ENCODE results near the gene TLCD3B. TPM values are rescaled to one million over a fixed set of nuclear protein-coding genes. Genes with fewer than 3 reads are reported as not detected.
"Not testable (repeated sequence)": the region's sequence is repeated elsewhere in the genome, so short reads cannot be mapped to it uniquely, and the experiment has no call there.

TLCD3B gene
- polyA plus RNA-seq, 1 of the 3 experiments (the other 2 are of a cell fraction), result 3.8 TPM

- no peaks in the 10 kb centered on the region for H3K4me1 ChIP-seq (ENCODE audit: control insufficient read depth in 1 of 2, insufficient read depth in 2 of 2, low read depth in 1 of 2, low read length in 1 of 2)
- no peaks in the 10 kb centered on the region for H4K20me1 ChIP-seq (ENCODE audit: insufficient read depth)
- 83% methylated on average over 7 of the region's 8 CpGs for WGBS (ENCODE audit: low lambda C conversion rate)
- H3K9me2 ChIP-seq, result no peaks in the 10 kb centered on the region
- ChIA-PET POLR2A (no interaction called here), CTCF (interaction anchor here (6.1 kb wide), 1 partner anchor 14 kb away, joined by 31 read pairs; the partner anchor contains the start of gene TLCD3B)
- H3F3A ChIP-seq (replicated peaks; ENCODE audit: insufficient read depth), result peaks cover 2% of the 10 kb centered on the region
- H3K9ac ChIP-seq, result no peak overlapping the region
- TF ChIP-seq CHD2 (IDR thresholded peaks at IDR 0.05; ENCODE audit: low read length, partially characterized antibody), result no peak
- TF ChIP-seq, protein P1, sequence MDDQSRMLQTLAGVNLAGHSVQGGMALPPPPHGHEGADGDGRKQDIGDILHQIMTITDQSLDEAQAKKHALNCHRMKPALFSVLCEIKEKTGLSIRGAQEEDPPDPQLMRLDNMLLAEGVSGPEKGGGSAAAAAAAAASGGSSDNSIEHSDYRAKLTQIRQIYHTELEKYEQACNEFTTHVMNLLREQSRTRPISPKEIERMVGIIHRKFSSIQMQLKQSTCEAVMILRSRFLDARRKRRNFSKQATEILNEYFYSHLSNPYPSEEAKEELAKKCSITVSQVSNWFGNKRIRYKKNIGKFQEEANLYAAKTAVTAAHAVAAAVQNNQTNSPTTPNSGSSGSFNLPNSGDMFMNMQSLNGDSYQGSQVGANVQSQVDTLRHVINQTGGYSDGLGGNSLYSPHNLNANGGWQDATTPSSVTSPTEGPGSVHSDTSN (IDR thresholded peaks at IDR 0.05), result no peak
- TF ChIP-seq POLR2AphosphoS5 (IDR thresholded peaks at IDR 0.05; ENCODE audit: low read depth, low read length), result no peak
- no peak for TF ChIP-seq GABPA (IDR thresholded peaks at IDR 0.05; ENCODE audit: low read depth)
- no peak for DNase-seq
- H3K79me2 ChIP-seq (ENCODE audit: insufficient read depth), result no peaks in the 10 kb centered on the region
- H3K27me3 ChIP-seq (ENCODE audit: insufficient read depth), result no peaks in the 10 kb centered on the region
- no peaks in the 10 kb centered on the region for H3K9me3 ChIP-seq
- H3K27ac ChIP-seq (ENCODE audit: low read depth in 2 of 2, low read length in 1 of 2), result no peak overlapping the region
- no peak overlapping the region for H3K4me3 ChIP-seq (ENCODE audit: low read depth in 2 of 2, low read length in 1 of 2)
- H2AFZ ChIP-seq (ENCODE audit: low read depth), result no peak overlapping the region
- H3K4me2 ChIP-seq, result no peak overlapping the region
- H3K36me3 ChIP-seq (replicated peaks in 1 of 2; ENCODE audit: control insufficient read depth in 1 of 2, insufficient read depth in 2 of 2, low read length in 1 of 2), result no peaks in the 10 kb centered on the region
Observed at GRCh38 chr16:30046178-30046577, 15.1 kb upstream of the TLCD3B start.

DNA sequence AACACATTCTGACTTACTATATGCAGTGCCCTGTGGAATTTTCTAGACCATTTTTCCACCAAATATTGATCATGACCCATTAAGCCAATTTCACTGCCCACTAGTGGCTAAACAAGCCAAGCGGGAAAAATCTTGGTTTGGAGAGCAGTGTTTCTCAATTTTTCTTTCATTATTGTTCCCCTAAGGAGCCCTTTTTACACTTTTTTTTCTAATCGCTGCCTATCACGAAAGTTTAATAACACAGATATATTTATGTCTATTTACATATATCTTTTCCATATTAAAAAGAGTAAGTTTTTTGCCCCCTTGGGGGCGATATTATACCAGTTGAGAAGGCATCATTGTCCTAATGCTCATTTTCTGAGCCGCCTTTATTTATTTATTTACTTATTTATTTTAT lies 10.8 kb upstream of the TLCD3B start:
- DNase-seq, result no peak
- H3K9ac ChIP-seq, result no peak overlapping the region
- no peak overlapping the region for H2AFZ ChIP-seq (ENCODE audit: low read depth)
- no peak overlapping the region for H3K4me2 ChIP-seq
- H3K9me2 ChIP-seq, result no peaks in the 10 kb centered on the region
- no peaks in the 10 kb centered on the region for H3K4me1 ChIP-seq (ENCODE audit: control insufficient read depth in 1 of 2, insufficient read depth in 2 of 2, low read depth in 1 of 2, low read length in 1 of 2)
- CTCF ChIA-PET, result interaction anchor here (0.7 to 4.0 kb wide), 12 partner anchors 8 to 71 kb away, joined by 3 to 30 read pairs (median 4); partner anchors contain the start of genes TBX6 and TLCD3B
- H3K27ac ChIP-seq (ENCODE audit: low read depth in 2 of 2, low read length in 1 of 2), result no peak overlapping the region
- TF ChIP-seq CTCF (IDR thresholded peaks at IDR 0.05), result peak; percentile 69
- no peak for TF ChIP-seq RFX5 (IDR thresholded peaks at IDR 0.05; ENCODE audit: low read length)
- peak; percentile 71 for TF ChIP-seq RAD21 (IDR thresholded peaks at IDR 0.05; ENCODE audit: low read length)
- 0 out of 2 replicates have a peak, but pooled peaks have one; percentile 8 for TF ChIP-seq SMC3 (IDR thresholded peaks at IDR 0.05; ENCODE audit: low read depth, low read length)
- no peak for TF ChIP-seq JUND (IDR thresholded peaks at IDR 0.05)
- TF ChIP-seq MXI1 (IDR thresholded peaks at IDR 0.05; ENCODE audit: low read depth, low read length), result no peak
- TF ChIP-seq REST (IDR thresholded peaks at IDR 0.05; ENCODE audit: low read depth, low read length), result no peak
- POLR2A ChIA-PET, result interaction anchor here (1.3 kb wide), 1 partner anchor 11 kb away, joined by 5 read pairs; a partner anchor contains a TSS
- no peaks in the 10 kb centered on the region for H4K20me1 ChIP-seq (ENCODE audit: insufficient read depth)
- no peak overlapping the region for H3K4me3 ChIP-seq (ENCODE audit: low read depth in 2 of 2, low read length in 1 of 2)
- H3F3A ChIP-seq (replicated peaks; ENCODE audit: insufficient read depth), result no peaks in the 10 kb centered on the region
- H3K27me3 ChIP-seq (ENCODE audit: insufficient read depth), result no peaks in the 10 kb centered on the region
- 22% methylated on average over 5 of the region's 5 CpGs for WGBS (ENCODE audit: low lambda C conversion rate)
- H3K36me3 ChIP-seq (replicated peaks in 1 of 2; ENCODE audit: control insufficient read depth in 1 of 2, insufficient read depth in 2 of 2, low read length in 1 of 2), result no peaks in the 10 kb centered on the region
- H3K9me3 ChIP-seq, result no peaks in the 10 kb centered on the region
- no peaks in the 10 kb centered on the region for H3K79me2 ChIP-seq (ENCODE audit: insufficient read depth)

GRCh38 chr16:30040690-30041089 lies 9.6 kb upstream of the TLCD3B start:
- H3K4me3 ChIP-seq (ENCODE audit: low read depth in 2 of 2, low read length in 1 of 2); H3K9me3 ChIP-seq; DNase-seq; H2AFZ ChIP-seq (ENCODE audit: low read depth); H3K4me2 ChIP-seq; H3K9me2 ChIP-seq; H3K4me1 ChIP-seq (ENCODE audit: control insufficient read depth in 1 of 2, insufficient read depth in 2 of 2, low read depth in 1 of 2, low read length in 1 of 2); H3K36me3 ChIP-seq (replicated peaks in 1 of 2; ENCODE audit: control insufficient read depth in 1 of 2, insufficient read depth in 2 of 2, low read length in 1 of 2); H3K79me2 ChIP-seq (ENCODE audit: insufficient read depth); H3K27me3 ChIP-seq (ENCODE audit: insufficient read depth); POLR2A ChIA-PET; H4K20me1 ChIP-seq (ENCODE audit: insufficient read depth); H3K9ac ChIP-seq; H3F3A ChIP-seq (replicated peaks; ENCODE audit: insufficient read depth); H3K27ac ChIP-seq (ENCODE audit: low read depth in 2 of 2, low read length in 1 of 2): not testable (repeated sequence)
- WGBS (ENCODE audit: low lambda C conversion rate), result 52% methylated on average over 5 of the region's 5 CpGs
- CTCF ChIA-PET, result interaction anchor here (0.8 to 4.0 kb wide), 4 partner anchors 9 to 52 kb away, joined by 3 to 30 read pairs (median 14); partner anchors contain the start of genes TBX6 and TLCD3B
